PC-3 (cell line): ENCODE measurements around the gene EFNB3.

Source experiments
- CTCF ChIP-seq: fragments of 300-600 bp; sonication (generic); conservative IDR thresholded peaks from 2 replicates; pipeline ENCODE4 v1.5.1; 2017; ENCODE audit warnings: antibody characterized with exemption, low read depth, mild to moderate bottlenecking, low read length
- EZH2 ChIP-seq: fragments of 300-600 bp; sonication (generic); IDR thresholded peaks from one replicate; pipeline ENCODE4 v1.6.1; 2017; ENCODE audit warnings: antibody characterized with exemption, mild to moderate bottlenecking, low read length; ENCODE audit not compliant: unreplicated experiment

GRCh38 chr17:7667656-7668406 lies 37.2 kb upstream of the EFNB3 start:
- TF ChIP-seq CTCF = no peak
- TF ChIP-seq EZH2 = no peak
